Germinal center (tissue), 1 donor: ENCODE results near the gene IGSF10.
"Not testable (repeated sequence)": the region's sequence is repeated elsewhere in the genome, so short reads cannot be mapped to it uniquely, and the experiment has no call there.

Experiments
- DNase-seq: peaks from one replicate; pipeline ENCODE4 v3.0.0; 2012; ENCODE audit warnings: mixed read lengths, low spot score

IGSF10 gene

GRCh38 chr3:151460774-151461450 lies at the start of gene IGSF10:
Gene IGSF10 (minus strand): TSS chr3:151461061. CDS start chr3:151458709, 2,352 bp downstream.
- peak; percentile 7 for DNase-seq

- not testable (repeated sequence) for DNase-seq
Measured at GRCh38 chr3:151509468-151510135, 48.7 kb upstream of the IGSF10 start.

GRCh38 chr3:151504606-151505005 lies 43.7 kb upstream of the IGSF10 start:
- no peak for DNase-seq

GRCh38 chr3:151503074-151503473 lies 42.2 kb upstream of the IGSF10 start:
- DNase-seq = no peak

GRCh38 chr3:151501923-151502632 lies 41.2 kb upstream of the IGSF10 start:
- DNase-seq = no peak

- no peak for DNase-seq
Measured at GRCh38 chr3:151501171-151501922, 40.5 kb upstream of the IGSF10 start.

- DNase-seq = no peak
Measured at GRCh38 chr3:151499168-151499567, 38.3 kb upstream of the IGSF10 start.

- no peak for DNase-seq
Measured at GRCh38 chr3:151491525-151491924, 30.7 kb upstream of the IGSF10 start.

- not testable (repeated sequence) for DNase-seq
Measured at GRCh38 chr3:151487833-151488232, 27.0 kb upstream of the IGSF10 start.

- no peak for DNase-seq
Measured at GRCh38 chr3:151483961-151484520, 23.2 kb upstream of the IGSF10 start.

GRCh38 chr3:151483488-151483887 lies 22.6 kb upstream of the IGSF10 start:
- no peak for DNase-seq

GRCh38 chr3:151480492-151480891 lies 19.6 kb upstream of the IGSF10 start:
- no peak for DNase-seq

GRCh38 chr3:151479452-151479851 lies 18.6 kb upstream of the IGSF10 start:
- no peak for DNase-seq

GRCh38 chr3:151478335-151478697 lies 17.5 kb upstream of the IGSF10 start:
- DNase-seq = no peak

- no peak for DNase-seq
Measured at GRCh38 chr3:151477591-151478334, 16.9 kb upstream of the IGSF10 start.

- no peak for DNase-seq
Measured at GRCh38 chr3:151476344-151477018, 15.6 kb upstream of the IGSF10 start.

GRCh38 chr3:151468284-151468917 lies 7.5 kb upstream of the IGSF10 start:
- DNase-seq = peak; percentile 36

- no peak for DNase-seq
Measured at GRCh38 chr3:151467069-151467468, 6.2 kb upstream of the IGSF10 start.

- DNase-seq = no peak
Measured at GRCh38 chr3:151462991-151463390, 2.1 kb upstream of the IGSF10 start.

- DNase-seq = no peak
Measured at GRCh38 chr3:151462278-151462780, 1.5 kb upstream of the IGSF10 start.
